GM19023 (cell line): ENCODE data around the gene GULP1.
A peak's percentile ranks its signal among the peaks of the same experiment; 100 is the strongest.
"Not testable (repeated sequence)": the region's sequence is repeated elsewhere in the genome, so short reads cannot be mapped to it uniquely, and the experiment has no call there.

Source experiments
- ATAC-seq: cut with Tn5 transposase; IDR thresholded peaks from one replicate; pipeline ENCODE4 v1.9.1; 2021; ENCODE audit warnings: mild to moderate bottlenecking, moderate library complexity; ENCODE audit not compliant: unreplicated experiment

GULP1 gene

GRCh38 chr2:188459061-188459460 is 167.4 kb downstream of the GULP1 start:
- ATAC-seq, result no peak

GRCh38 chr2:188466078-188466477 is 174.4 kb downstream of the GULP1 start:
- not testable (repeated sequence) for ATAC-seq

GRCh38 chr2:188466761-188467160 is 175.1 kb downstream of the GULP1 start:
- ATAC-seq, result no peak

DNA sequence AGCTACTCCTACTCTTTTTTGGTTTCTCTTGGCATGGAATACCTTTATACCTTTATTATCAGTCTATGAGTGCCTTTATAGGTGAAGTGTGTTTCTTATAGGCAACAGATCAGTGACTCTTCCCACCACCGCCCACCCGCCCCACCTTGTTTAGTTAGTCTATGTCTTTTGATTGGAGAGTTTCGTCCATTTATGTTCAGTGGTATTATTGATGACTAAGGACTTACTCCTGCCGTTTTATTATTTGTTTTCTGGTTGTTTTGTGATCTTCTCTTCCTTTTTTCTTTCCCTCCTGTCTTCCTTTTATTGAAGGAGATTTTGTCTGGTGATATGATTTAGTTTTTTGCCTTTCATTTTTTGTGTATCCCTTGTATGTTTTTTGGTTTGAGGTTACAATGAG is 179.5 kb downstream of the GULP1 start:
- ATAC-seq, result no peak

- no peak for ATAC-seq
Observed at GRCh38 chr2:188473306-188473705, 181.6 kb downstream of the GULP1 start.

DNA sequence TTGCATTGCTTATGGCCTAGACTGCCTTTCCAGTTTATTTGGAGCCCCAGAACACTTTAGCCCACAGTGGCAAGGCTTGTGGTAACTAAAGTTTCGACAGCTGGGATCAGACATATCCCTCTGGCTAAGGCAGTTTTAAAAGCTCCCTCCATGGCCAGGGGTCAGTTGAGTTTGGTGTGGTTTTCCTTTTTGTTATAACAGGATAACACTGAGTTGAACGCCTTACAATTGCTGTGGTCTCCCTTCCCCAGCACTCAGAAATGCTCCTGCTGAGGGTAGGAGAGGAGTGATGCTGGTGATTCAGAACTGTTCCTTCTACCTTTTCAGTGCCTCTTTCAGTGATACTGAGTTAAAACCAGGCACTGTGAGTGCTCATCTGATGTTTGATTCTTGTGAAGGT is 182.6 kb downstream of the GULP1 start:
- no peak for ATAC-seq

- no peak for ATAC-seq
Observed at GRCh38 chr2:188475945-188476344, 184.3 kb downstream of the GULP1 start.

DNA sequence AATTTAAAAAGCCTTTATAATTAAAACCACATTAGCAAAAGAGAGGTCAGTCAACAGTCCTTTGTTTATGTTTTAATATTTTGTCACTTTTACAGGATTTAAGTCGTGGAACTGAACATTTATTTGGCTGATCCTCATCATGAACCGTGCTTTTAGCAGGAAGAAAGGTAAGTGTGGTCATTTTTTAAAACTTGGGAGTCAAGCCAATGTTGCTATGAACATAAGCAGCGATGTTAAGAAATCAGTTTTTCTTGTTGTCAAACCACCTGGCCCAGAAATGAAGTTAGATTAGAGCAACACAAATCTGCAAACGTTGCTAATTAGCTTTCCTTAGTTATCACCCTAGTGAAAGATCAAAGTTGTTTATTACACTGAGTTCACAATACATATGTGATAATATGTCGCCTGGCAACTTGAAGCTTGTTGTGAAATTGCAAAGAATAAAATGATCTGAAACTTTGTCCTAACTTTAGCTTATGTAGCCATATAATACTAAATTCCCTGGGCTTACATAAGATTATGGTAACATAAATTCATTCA is 186.0 kb downstream of the GULP1 start:
- no peak for ATAC-seq

- peak; percentile 96 for ATAC-seq
Observed at GRCh38 chr2:188478724-188479123, 187.1 kb downstream of the GULP1 start.

- no peak for ATAC-seq
Observed at GRCh38 chr2:188481474-188481873, 189.8 kb downstream of the GULP1 start.

DNA sequence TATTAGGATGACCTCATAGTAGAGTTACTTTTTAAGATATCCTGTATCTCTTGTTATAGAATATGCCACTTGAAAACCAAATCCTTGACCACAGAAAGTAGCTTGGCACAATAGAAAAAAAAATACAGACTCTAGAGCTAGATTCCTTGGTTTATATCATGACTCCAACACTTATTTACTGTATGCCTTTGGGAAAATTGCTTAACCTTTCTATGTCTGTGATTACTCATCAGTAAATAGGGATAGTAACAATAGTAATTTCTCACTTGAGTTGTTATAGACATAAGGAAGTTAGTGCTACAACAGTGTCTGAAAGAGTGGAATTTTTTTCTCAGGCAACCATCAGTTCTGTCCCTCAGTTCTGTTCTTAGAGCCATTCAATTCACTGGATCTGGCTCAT is 193.8 kb downstream of the GULP1 start:
- ATAC-seq, result no peak

DNA sequence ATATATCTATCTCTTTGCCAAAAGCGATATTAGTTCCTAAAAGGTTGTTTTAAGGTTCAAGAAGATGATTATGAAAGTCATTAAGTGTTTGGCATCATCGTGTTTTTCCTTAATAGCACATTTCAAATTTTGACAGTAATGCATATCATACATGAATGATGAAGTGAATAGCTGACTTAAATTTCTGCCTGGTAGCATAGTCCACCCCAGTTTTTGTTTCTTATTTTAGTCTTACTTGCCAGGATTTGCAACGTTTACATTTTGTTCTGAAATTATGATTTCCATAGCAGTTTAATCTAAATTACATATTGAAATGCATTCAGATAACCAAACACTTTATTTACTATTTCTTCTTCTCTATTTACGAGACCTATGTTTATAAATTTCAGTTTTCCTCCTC is 201.1 kb downstream of the GULP1 start:
- no peak for ATAC-seq

DNA sequence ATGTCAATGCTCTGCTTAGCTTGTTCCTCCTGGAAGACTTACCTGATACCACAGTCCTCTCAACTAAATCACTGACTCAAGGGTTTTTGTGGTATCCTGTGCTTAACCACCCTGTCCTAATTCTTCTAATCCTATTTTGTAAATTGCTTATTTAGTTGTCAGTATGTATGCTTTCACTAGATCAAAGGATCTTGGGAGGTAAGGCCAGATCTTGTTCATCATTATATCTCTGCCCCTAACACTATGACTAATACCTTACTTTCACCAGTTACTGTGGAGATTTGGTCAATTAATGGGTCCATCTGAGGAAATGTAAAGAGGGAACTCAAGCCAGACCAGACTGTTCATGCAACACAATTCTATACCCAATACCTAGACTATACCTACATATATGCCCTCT is 203.2 kb downstream of the GULP1 start:
- ATAC-seq, result no peak

DNA sequence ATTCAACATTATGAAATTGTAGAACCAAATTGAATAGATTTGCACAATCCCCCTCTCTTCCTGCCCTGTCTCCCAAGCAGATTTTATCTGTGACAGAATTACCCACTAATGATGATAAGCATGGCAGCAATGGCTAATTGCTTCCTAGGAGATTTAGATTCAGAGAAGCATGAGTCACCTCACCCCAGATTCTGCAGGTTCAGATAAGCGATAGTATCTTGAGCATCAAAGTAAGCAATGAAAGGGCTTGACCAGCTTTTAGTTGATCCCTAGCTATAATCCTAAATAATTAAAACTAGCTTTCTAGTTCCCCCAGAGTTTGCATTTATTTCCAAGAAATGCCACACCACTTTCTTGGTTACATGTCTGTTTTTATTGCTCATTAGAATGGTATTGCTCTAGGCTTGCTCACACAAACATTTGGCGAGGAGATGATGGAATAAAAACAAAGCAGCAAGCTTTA is 204.3 kb downstream of the GULP1 start:
- ATAC-seq, result no peak

- ATAC-seq, result no peak
Observed at GRCh38 chr2:188497726-188498125, 206.1 kb downstream of the GULP1 start.

GRCh38 chr2:188503975-188504374 is 212.3 kb downstream of the GULP1 start:
- ATAC-seq, result no peak

- no peak for ATAC-seq
Observed at GRCh38 chr2:188506843-188507242, 215.2 kb downstream of the GULP1 start.

DNA sequence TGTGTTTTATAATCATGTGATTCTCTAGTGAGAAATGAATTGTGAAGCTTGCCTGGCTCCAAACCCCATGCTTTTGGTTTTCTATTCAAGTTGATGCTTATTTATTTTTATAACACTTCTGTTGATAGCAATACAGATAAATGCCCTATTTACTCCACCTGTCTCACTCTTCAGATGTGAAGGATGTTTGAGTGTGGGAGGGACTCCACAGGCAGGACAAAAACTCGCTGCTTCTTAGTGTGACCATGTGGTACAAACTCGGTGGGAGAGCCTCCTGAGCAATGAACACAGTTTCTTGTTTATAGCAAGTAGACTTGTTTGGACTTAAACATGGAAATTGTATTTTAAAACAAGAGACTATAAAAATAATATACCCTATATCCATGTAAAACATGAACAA is 219.7 kb downstream of the GULP1 start:
- no peak for ATAC-seq

- no peak for ATAC-seq
Observed at GRCh38 chr2:188512456-188512855, 220.8 kb downstream of the GULP1 start.

DNA sequence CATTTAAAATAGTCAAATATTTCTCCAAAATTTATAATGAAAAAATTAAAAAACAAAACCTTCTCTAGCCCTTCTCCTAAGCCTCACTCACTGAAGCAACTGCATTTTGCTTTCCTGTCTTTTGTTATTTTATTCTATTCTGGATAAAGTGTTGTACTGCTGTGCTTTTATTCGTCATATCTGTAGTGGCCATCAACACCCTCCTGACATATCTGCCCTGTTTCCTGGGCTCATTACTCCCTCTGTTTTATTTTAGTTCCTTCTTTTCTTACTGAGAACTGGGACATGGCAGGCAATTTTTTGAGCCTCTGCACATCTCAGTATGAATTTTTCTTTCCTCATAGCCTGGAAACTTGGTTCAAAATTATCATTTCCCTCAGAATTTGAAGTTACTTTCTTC is 224.2 kb downstream of the GULP1 start:
- no peak for ATAC-seq

- no peak for ATAC-seq
Observed at GRCh38 chr2:188517549-188518215, 226.0 kb downstream of the GULP1 start.

- no peak for ATAC-seq
Observed at GRCh38 chr2:188518381-188518780, 226.7 kb downstream of the GULP1 start.

GRCh38 chr2:188519136-188519535 is 227.5 kb downstream of the GULP1 start:
- ATAC-seq, result no peak
